GM19438 (cell line): ENCODE data around the gene SLC23A2.

Source experiments
- ATAC-seq: cut with Tn5 transposase; IDR thresholded peaks from one replicate; pipeline ENCODE4 v1.9.1; 2021; ENCODE audit warnings: low read depth; ENCODE audit not compliant: unreplicated experiment

SLC23A2 gene

DNA sequence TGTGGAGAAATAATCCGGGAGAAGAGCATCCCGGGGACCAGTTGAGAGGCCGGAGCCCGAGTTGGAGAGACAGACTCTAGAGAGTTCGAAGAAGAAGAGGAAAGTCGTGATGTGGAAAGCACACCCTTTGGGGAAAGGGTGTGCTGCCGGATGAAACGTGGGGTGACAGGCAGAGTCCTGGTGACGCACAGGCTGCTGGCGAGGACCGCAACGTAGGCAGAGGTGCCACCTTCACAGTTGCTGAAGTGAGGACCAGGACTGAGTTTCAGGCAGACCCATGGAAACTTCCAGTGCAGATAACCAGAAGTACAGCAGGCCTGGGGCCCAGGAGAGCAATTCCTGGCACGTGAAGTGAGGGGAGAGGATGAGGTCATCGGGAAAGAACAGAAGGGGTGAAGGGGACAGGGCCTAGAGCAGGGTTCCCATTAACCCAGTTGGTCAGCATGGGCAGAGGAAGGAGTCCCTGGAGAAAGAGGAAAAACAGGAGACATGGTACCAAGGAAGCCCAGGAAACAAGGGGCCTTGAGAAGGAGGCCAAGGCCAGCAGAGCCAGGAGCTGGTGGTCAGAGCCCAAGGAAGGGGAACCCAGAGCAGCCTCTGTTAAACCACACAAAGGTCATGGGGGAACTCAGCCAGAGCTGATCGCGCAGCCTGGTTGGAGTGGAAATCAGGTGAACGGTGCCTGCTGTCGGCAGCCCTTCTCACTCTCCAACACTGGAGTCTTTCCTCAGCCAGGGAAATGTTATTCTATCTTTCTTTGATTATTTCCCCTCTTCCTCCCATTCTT is 195.5 kb downstream of the SLC23A2 start:
- ATAC-seq: no peak

DNA sequence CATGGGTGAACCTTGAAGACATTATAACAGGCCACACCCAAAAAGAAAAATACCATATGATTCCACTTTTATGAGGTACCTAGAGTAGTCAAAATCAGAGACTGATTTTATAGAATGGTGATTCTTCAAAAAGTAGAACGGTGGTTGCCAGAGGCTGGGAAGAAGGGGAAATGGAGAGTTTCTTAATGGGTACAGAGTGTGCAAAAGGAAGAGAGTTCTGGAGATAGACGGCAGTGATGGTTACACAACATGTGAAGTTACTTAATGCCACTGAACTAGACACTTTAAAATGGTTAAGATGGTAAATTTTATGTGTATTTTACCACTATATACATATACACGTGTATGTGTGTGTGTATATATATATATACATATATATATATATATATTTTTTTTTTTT is 198.8 kb downstream of the SLC23A2 start:
- no peak for ATAC-seq
